GM12892 (cell line): ENCODE results near the gene DUOX2.

Experiments used
- DNase-seq: peaks from one replicate; pipeline ENCODE4 v3.0.0; 2011; ENCODE audit not compliant: insufficient read length
- FAIRE-seq: peaks from 2 replicates; lab custom pipeline; 2011; peaks lifted over from hg19 to GRCh38; lab: Jason Lieb, UNC
- POLR2A ChIP-seq: IDR thresholded peaks from 2 replicates; pipeline ENCODE4 v1.6.1; 2011; ENCODE audit warnings: low read depth, low read length, control low read depth
- POLR2AphosphoS5 ChIP-seq: IDR thresholded peaks from 2 replicates; pipeline ENCODE4 v1.6.1; 2011; ENCODE audit warnings: low read depth, low read length, control low read depth
- TAF1 ChIP-seq: IDR thresholded peaks from 2 replicates; pipeline ENCODE4 v1.6.1; 2011; ENCODE audit warnings: low read depth, mild to moderate bottlenecking, control low read depth, low read length, borderline replicate concordance

Gene DUOX2

GRCh38 chr15:45148076-45149059 is 34.4 kb upstream of the DUOX2 start:
- DNase-seq (no peak), FAIRE-seq (no peak)
- TF ChIP-seq POLR2AphosphoS5 (no peak), TAF1 (no peak), POLR2A (no peak)

DNA sequence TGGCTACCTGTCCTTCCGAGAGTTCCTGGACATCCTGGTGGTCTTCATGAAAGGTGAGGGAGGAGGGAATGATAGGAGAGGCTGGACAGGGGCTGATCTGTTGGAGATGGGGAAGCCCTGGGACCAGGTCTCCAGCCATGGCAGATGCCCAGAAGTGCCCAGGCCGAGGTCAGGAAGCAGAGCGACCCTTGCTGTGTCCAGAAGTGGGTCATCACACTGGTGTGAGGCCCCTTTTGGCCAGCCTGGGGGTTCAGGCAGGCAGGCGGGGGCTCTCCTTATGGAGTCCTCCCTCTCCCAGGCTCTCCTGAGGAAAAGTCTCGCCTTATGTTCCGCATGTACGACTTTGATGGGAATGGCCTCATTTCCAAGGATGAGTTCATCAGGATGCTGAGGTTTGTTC is 33.6 kb upstream of the DUOX2 start:
- FAIRE-seq = no peak
- TF ChIP-seq POLR2A (no peak), POLR2AphosphoS5 (no peak), TAF1 (no peak)
- no peak for DNase-seq

GRCh38 chr15:45146405-45146804 is 32.4 kb upstream of the DUOX2 start:
- DNase-seq (no peak), FAIRE-seq (no peak)
- no peak for TF ChIP-seq POLR2A
- TF ChIP-seq TAF1 = no peak
- TF ChIP-seq POLR2AphosphoS5 = no peak

DNA sequence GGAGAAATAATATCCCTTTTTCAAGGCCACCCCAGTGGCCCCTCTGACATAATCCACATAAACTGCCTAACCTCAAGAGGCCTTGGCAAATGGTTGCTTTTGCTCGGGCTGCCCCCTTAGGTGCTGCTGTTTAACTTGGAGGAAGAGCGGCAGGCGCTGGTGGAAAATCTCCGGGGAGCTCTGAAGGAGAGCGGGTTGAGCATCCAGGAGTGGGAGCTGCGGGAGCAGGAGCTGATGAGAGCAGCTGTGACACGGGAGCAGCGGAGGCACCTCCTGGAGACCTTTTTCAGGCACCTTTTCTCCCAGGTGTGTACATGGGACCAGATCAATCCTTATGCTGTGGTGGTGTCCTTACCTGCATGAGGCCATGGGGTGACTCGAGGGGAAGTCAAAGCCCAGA is 30.8 kb upstream of the DUOX2 start:
- DNase-seq (no peak), FAIRE-seq (no peak)
- TF ChIP-seq POLR2AphosphoS5 (no peak), POLR2A (no peak), TAF1 (no peak)

GRCh38 chr15:45143946-45144345 is 30.0 kb upstream of the DUOX2 start:
- TF ChIP-seq POLR2AphosphoS5 (no peak), TAF1 (no peak), POLR2A (no peak)
- FAIRE-seq = no peak
- DNase-seq = no peak

GRCh38 chr15:45143056-45143455 is 29.1 kb upstream of the DUOX2 start:
- TF ChIP-seq POLR2A = no peak
- TF ChIP-seq POLR2AphosphoS5 = no peak
- no peak for TF ChIP-seq TAF1
- no peak for FAIRE-seq
- DNase-seq = no peak

GRCh38 chr15:45141386-45141785 is 27.4 kb upstream of the DUOX2 start:
- TF ChIP-seq TAF1 (no peak), POLR2AphosphoS5 (no peak), POLR2A (no peak)
- FAIRE-seq (no peak), DNase-seq (no peak)

- FAIRE-seq (no peak), DNase-seq (no peak)
- no peak for TF ChIP-seq POLR2A
- TF ChIP-seq TAF1 = no peak
- no peak for TF ChIP-seq POLR2AphosphoS5
These were observed 26.7 kb upstream of the DUOX2 start for GRCh38 chr15:45140557-45141250.

- TF ChIP-seq TAF1 (no peak), POLR2A (no peak), POLR2AphosphoS5 (no peak)
- DNase-seq = no peak
- FAIRE-seq = no peak
These were observed 25.8 kb upstream of the DUOX2 start for GRCh38 chr15:45139770-45140169.

DNA sequence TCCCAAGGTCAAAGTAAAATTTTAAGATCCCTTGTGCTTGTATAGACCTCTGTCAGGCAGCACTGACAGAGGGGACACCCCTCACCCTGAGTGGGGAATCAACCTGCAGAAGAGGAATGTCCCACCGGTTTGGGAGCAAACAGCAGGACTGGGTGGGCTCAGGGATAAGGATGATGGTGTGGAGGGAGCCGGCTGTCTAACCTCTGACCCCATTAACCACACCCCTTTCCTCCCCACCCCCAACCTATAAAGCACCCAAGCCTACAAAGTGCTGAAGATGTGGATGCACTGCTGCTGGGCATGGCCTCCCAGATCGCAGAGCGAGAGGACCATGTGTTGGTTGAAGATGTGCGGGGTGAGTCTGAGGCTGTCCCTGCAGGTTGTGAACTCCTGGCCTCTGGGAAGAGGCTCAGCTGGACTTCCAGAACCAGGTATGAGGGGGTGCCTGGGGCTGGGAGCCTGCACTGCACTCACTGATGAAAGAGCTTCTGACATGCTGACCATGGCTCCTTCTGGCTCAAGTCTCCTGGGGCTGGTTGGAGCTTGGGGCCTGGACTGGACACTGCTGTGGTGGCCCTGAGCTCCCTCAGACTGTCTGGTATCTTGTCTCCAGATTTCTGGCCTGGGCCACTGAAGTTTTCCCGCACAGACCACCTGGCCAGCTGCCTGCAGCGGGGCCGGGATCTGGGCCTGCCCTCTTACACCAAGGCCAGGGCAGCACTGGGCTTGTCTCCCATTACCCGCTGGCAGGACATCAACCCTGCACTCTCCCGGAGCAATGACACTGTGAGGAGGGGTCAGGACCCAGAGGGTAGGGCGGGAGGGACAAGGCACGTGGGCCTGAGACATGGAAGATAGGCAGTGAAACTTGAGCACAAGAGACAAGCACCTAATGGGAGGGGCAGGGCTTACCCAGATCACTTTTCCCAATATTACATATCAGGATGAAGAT is 25.1 kb upstream of the DUOX2 start:
- FAIRE-seq = no peak
- TF ChIP-seq TAF1 (no peak), POLR2AphosphoS5 (no peak), POLR2A (no peak)

More for the DNA sequence above, 25.1 kb upstream of the DUOX2 start:
- DNase-seq = no peak
